NCI-H510A treated with DMSO at 0.1 percent for 48 hours (cell line): ENCODE data around the gene KRTAP12-1.
"Not testable (repeated sequence)": the region's sequence is repeated elsewhere in the genome, so short reads cannot be mapped to it uniquely, and the experiment has no call there.

Source experiments
- DNase-seq: peaks from one replicate; lab custom pipeline; 2025; lab: John Stamatoyannopoulos, UW

KRTAP12-1 gene

GRCh38 chr21:44644878-44645277 is 37.1 kb downstream of the KRTAP12-1 start:
- DNase-seq, result no peak

GRCh38 chr21:44643741-44644310 is 38.1 kb downstream of the KRTAP12-1 start:
- DNase-seq, result no peak

GRCh38 chr21:44640761-44641160 is 41.2 kb downstream of the KRTAP12-1 start:
- DNase-seq, result no peak

GRCh38 chr21:44639331-44639655 is 42.7 kb downstream of the KRTAP12-1 start:
- DNase-seq, result no peak

GRCh38 chr21:44638506-44639330 is 43.2 kb downstream of the KRTAP12-1 start:
- DNase-seq, result not testable (repeated sequence)

- DNase-seq, result not testable (repeated sequence)
Observed at GRCh38 chr21:44637851-44638348, 44.1 kb downstream of the KRTAP12-1 start.

- DNase-seq, result no peak
Observed at GRCh38 chr21:44637018-44637850, 44.7 kb downstream of the KRTAP12-1 start, which contains the start of gene KRTAP10-10. TSS of gene KRTAP10-10 (plus strand) at chr21:44637356. CDS start at chr21:44637418, 62 bp downstream.

GRCh38 chr21:44636209-44637017 is 45.5 kb downstream of the KRTAP12-1 start:
- DNase-seq, result no peak

- DNase-seq, result no peak
Observed at GRCh38 chr21:44632067-44632466, 49.9 kb downstream of the KRTAP12-1 start.
